Measurements from ENCODE around the gene ANO3. TPM values are rescaled to one million over a fixed set of nuclear protein-coding genes. Genes with fewer than 3 reads are reported as not detected.
A peak's percentile ranks its signal among the peaks of the same experiment; 100 is the strongest.

ANO3 gene
- total RNA-seq, 1 experiment from 2014 or later, result not detected

GRCh38 chr11:26575946-26576345 is 244.0 kb downstream of the ANO3 start:
- CTCF ChIA-PET, result no interaction called here

GRCh38 chr11:26578998-26579661 is 247.2 kb downstream of the ANO3 start:
- no peaks in the 10 kb centered on the region for H3K27me3 ChIP-seq (ENCODE audit: low read length)
- no peak overlapping the region for H3K4me2 ChIP-seq (ENCODE audit: low read length)

More at GRCh38 chr11:26575946-26576345, 244.0 kb downstream of the ANO3 start:
- no TSS peak for BruUV-seq (replicated peaks)
- Histone ChIP-seq H3F3A (ENCODE audit: low read length, unreplicated experiment) (no peaks in the 10 kb centered on the region), H3K4me3 (ENCODE audit: low read length) (no peak overlapping the region), H3K4me2 (ENCODE audit: low read length) (no peak overlapping the region), H3K27ac (ENCODE audit: low read length) (no peak overlapping the region), H2AFZ (ENCODE audit: low read length) (no peak overlapping the region), H3K9ac (ENCODE audit: low read length) (no peak overlapping the region), H3K9me2 (replicated peaks; ENCODE audit: low read length) (no peaks in the 10 kb centered on the region), H3K79me2 (ENCODE audit: low read length) (no peaks in the 10 kb centered on the region), H3K4me1 (ENCODE audit: insufficient read depth, low read length) (0 out of 2 replicates have a peak, but pooled peaks cover 6% of the 10 kb centered on the region), H3K27me3 (ENCODE audit: low read length) (peaks cover 10% of the 10 kb centered on the region), H4K20me1 (ENCODE audit: low read length) (no peaks in the 10 kb centered on the region), H3K36me3 (ENCODE audit: low read depth, low read length) (no peaks in the 10 kb centered on the region), H3K9me3 (ENCODE audit: low read length) (no peaks in the 10 kb centered on the region)
- no peak for DNase-seq
- intact Hi-C loops (cut with micrococcal nuclease), result no loop called here
- ATAC-seq, result no peak
- no peak for TF ChIP-seq EZH2phosphoT487 (IDR thresholded peaks at IDR 0.05; ENCODE audit: borderline replicate concordance, low read length)
- no peak for TF ChIP-seq CTCF (conservative IDR thresholded peaks at IDR 0.05; ENCODE audit: low read depth, low read length)
- TF ChIP-seq EZH2 (IDR thresholded peaks at IDR 0.05; ENCODE audit: low read length, unreplicated experiment), result no peak
- POLR2A ChIA-PET (ENCODE audit: unreplicated experiment), result no interaction called here

More at GRCh38 chr11:26578998-26579661, 247.2 kb downstream of the ANO3 start:
- CTCF ChIA-PET, result no interaction called here
- ATAC-seq, result no peak
- POLR2A ChIA-PET (ENCODE audit: unreplicated experiment), result no interaction called here
- Histone ChIP-seq H2AFZ (ENCODE audit: low read length) (no peak overlapping the region), H3K36me3 (ENCODE audit: low read depth, low read length) (no peaks in the 10 kb centered on the region), H3K9me3 (ENCODE audit: low read length) (no peaks in the 10 kb centered on the region), H3K4me3 (ENCODE audit: low read length) (no peak overlapping the region), H3K79me2 (ENCODE audit: low read length) (no peaks in the 10 kb centered on the region), H3K27ac (ENCODE audit: low read length) (no peak overlapping the region), H3K4me1 (ENCODE audit: insufficient read depth, low read length) (0 out of 2 replicates have a peak, but pooled peaks cover 6% of the 10 kb centered on the region), H3F3A (ENCODE audit: low read length, unreplicated experiment) (no peaks in the 10 kb centered on the region), H3K9ac (ENCODE audit: low read length) (no peak overlapping the region), H4K20me1 (ENCODE audit: low read length) (no peaks in the 10 kb centered on the region), H3K9me2 (replicated peaks; ENCODE audit: low read length) (no peaks in the 10 kb centered on the region)
- intact Hi-C loops (cut with micrococcal nuclease), result no loop called here
- TF ChIP-seq CTCF (conservative IDR thresholded peaks at IDR 0.05; ENCODE audit: low read depth, low read length) (no peak), EZH2 (IDR thresholded peaks at IDR 0.05; ENCODE audit: low read length, unreplicated experiment) (no peak)
- BruUV-seq (replicated peaks), result no TSS peak
- peak; percentile 24 for DNase-seq

All from PC-3 (cell line).